HEK293T (cell line): ENCODE data around the gene ROBO3.

Experiments used
- BHLHE40 ChIP-seq: fragments of 450-650 bp; IDR thresholded peaks from 2 replicates; pipeline ENCODE4 v1.6.1; 2016; ENCODE audit warnings: mild to moderate bottlenecking, moderate library complexity, borderline replicate concordance
- CTBP1 ChIP-seq: fragments of 450-650 bp; IDR thresholded peaks from 2 replicates; pipeline ENCODE4 v1.6.1; 2016; ENCODE audit warnings: borderline replicate concordance
- ELF4 ChIP-seq: fragments of 450-650 bp; IDR thresholded peaks from 2 replicates; pipeline ENCODE4 v1.6.1; 2017; ENCODE audit warnings: antibody characterized with exemption
- FOXA1 ChIP-seq: fragments of 450-650 bp; IDR thresholded peaks from 2 replicates; pipeline ENCODE4 v1.6.1; 2016; ENCODE audit warnings: mild to moderate bottlenecking
- FOXK2 ChIP-seq: fragments of 450-650 bp; IDR thresholded peaks from 2 replicates; pipeline ENCODE4 v1.6.1; 2016; ENCODE audit warnings: mild to moderate bottlenecking
- FOXM1 ChIP-seq: fragments of 450-650 bp; IDR thresholded peaks from 2 replicates; pipeline ENCODE4 v1.6.1; 2017; ENCODE audit warnings: mild to moderate bottlenecking, borderline replicate concordance
- HDGF ChIP-seq: fragments of 450-650 bp; IDR thresholded peaks from 2 replicates; pipeline ENCODE4 v1.6.1; 2017; ENCODE audit warnings: antibody characterized with exemption, borderline replicate concordance
- L3MBTL2 ChIP-seq: fragments of 450-650 bp; conservative IDR thresholded peaks from 2 replicates; pipeline ENCODE4 v1.6.1; 2016; ENCODE audit warnings: mild to moderate bottlenecking
- NFRKB ChIP-seq: fragments of 450-650 bp; IDR thresholded peaks from 2 replicates; pipeline ENCODE4 v1.6.1; 2016; ENCODE audit warnings: mild to moderate bottlenecking, moderate library complexity
- PKNOX1 ChIP-seq: fragments of 450-650 bp; IDR thresholded peaks from 2 replicates; pipeline ENCODE4 v1.6.1; 2016
- SP1 ChIP-seq: fragments of 450-650 bp; IDR thresholded peaks from 2 replicates; pipeline ENCODE4 v1.6.1; 2017
- SUZ12 ChIP-seq: fragments of 450-650 bp; IDR thresholded peaks from 2 replicates; pipeline ENCODE4 v1.6.1; 2016; ENCODE audit warnings: mild to moderate bottlenecking
- TARDBP ChIP-seq: fragments of 450-650 bp; IDR thresholded peaks from 2 replicates; pipeline ENCODE4 v1.6.1; 2016
- ZNF384 ChIP-seq: fragments of 450-650 bp; IDR thresholded peaks from 2 replicates; pipeline ENCODE4 v1.6.1; 2016

- TF ChIP-seq FOXK2: no peak
- TF ChIP-seq NFRKB: no peak
- no peak for TF ChIP-seq ZNF384
- no peak for TF ChIP-seq BHLHE40
- no peak for TF ChIP-seq SP1
- no peak for TF ChIP-seq FOXA1
- TF ChIP-seq ELF4: no peak
- no peak for TF ChIP-seq SUZ12
- no peak for TF ChIP-seq TARDBP
- no peak for TF ChIP-seq CTBP1
- TF ChIP-seq PKNOX1: no peak
- TF ChIP-seq FOXM1: no peak
- no peak for TF ChIP-seq L3MBTL2
- TF ChIP-seq HDGF: no peak
Observed at GRCh38 chr11:124821995-124822730, 43.1 kb upstream of the ROBO3 start.
